IPS-NIHi11 (cell line): ENCODE measurements around the gene CTSS.

Source experiments
- DNase-seq: peaks from one replicate; pipeline ENCODE4 v3.0.0; 2012; ENCODE audit warnings: mixed read lengths, low spot score

The CTSS gene

GRCh38 chr1:150696995-150697927, 68.3 kb downstream of the CTSS start, which contains the start of gene GOLPH3L:
GOLPH3L (minus strand) TSS chr1:150697154; CDS start chr1:150694838, 2,316 bp downstream.
- peak; percentile 94 for DNase-seq

GRCh38 chr1:150696590-150696989, 69.0 kb downstream of the CTSS start:
- DNase-seq: peak; percentile 17

- no peak for DNase-seq
Observed at GRCh38 chr1:150696162-150696561, 69.4 kb downstream of the CTSS start.

- no peak for DNase-seq
Observed at GRCh38 chr1:150695561-150695960, 70.0 kb downstream of the CTSS start.

GRCh38 chr1:150692720-150693119, 72.9 kb downstream of the CTSS start:
- no peak for DNase-seq

GRCh38 chr1:150688763-150689162, 76.8 kb downstream of the CTSS start:
- no peak for DNase-seq

- DNase-seq: no peak
Observed at GRCh38 chr1:150686275-150686674, 79.3 kb downstream of the CTSS start.

GRCh38 chr1:150683914-150684313, 81.7 kb downstream of the CTSS start:
- no peak for DNase-seq
